Heart left ventricle (tissue), 13 donors: ENCODE measurements around the gene LRRC3.

Experiments used
- POLR2A ChIP-seq, 2 donors: fragments of 450-650 bp; IDR thresholded peaks; one replicate each; pipeline ENCODE4 v1.6.1; 2017; ENCODE audit warnings: antibody characterized with exemption in 2 of 2, mild to moderate bottlenecking in 2 of 2, moderate library complexity in 2 of 2
- TF ChIP-seq, protein P1 (sequence below), 12 donors: fragments of 200-600 bp; sonication (generic) in 4 of 12; IDR thresholded peaks; one replicate each; pipeline versions ENCODE4 v1.5.0 to v1.8.0; 2018 to 2022; ENCODE audit warnings: antibody characterized with exemption in 12 of 12, mild to moderate bottlenecking in 5 of 12
- donor health status: ischemic (EF 13 %, LVEDD 7.1; RV severe dilation, severe dysfunction).
- donor health status: DM: no; HTN: yes; CAD: no.
- donor health status: DM: no; HTN: no; CAD: no.
- donor health status: ischemic (EF 25% LVEDD 6.9; RV normal size, moderate dysfunction).
- donor health status: ischemic (EF 25% LVEDD 5.7; RV mildly dilated, moderate dysfunction).
- donor health status: ischemic (EF 35%, LVEDD 5.7; RV mildly dilated, moderate dysfunction).
- donor health status: nonischemic (EF 11% LVEDD 7.7; RV severe dilation, severe dysfunction).
- donor health status: DM: yes; HTN: yes; CAD: no.
- donor health status: PGD.
- donor health status: ischemic (EF 29% LVEDD 5.4; RV normal size, mild dysfunction).
- donor health status: nonischemic (EF 23%, LVEDD 6.1; RV moderate dilation, normal function).

- TF ChIP-seq POLR2A (IDR thresholded peaks at IDR 0.05) = no peak
- TF ChIP-seq, protein P1, sequence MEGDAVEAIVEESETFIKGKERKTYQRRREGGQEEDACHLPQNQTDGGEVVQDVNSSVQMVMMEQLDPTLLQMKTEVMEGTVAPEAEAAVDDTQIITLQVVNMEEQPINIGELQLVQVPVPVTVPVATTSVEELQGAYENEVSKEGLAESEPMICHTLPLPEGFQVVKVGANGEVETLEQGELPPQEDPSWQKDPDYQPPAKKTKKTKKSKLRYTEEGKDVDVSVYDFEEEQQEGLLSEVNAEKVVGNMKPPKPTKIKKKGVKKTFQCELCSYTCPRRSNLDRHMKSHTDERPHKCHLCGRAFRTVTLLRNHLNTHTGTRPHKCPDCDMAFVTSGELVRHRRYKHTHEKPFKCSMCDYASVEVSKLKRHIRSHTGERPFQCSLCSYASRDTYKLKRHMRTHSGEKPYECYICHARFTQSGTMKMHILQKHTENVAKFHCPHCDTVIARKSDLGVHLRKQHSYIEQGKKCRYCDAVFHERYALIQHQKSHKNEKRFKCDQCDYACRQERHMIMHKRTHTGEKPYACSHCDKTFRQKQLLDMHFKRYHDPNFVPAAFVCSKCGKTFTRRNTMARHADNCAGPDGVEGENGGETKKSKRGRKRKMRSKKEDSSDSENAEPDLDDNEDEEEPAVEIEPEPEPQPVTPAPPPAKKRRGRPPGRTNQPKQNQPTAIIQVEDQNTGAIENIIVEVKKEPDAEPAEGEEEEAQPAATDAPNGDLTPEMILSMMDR (IDR thresholded peaks at IDR 0.05) = no peak
Observed at GRCh38 chr21:44437696-44438431, 17.4 kb upstream of the LRRC3 start.
